ENCODE measurements around the gene BCAS3.
A peak's percentile ranks its signal among the peaks of the same experiment; 100 is the strongest.

BCAS3 gene

DNA sequence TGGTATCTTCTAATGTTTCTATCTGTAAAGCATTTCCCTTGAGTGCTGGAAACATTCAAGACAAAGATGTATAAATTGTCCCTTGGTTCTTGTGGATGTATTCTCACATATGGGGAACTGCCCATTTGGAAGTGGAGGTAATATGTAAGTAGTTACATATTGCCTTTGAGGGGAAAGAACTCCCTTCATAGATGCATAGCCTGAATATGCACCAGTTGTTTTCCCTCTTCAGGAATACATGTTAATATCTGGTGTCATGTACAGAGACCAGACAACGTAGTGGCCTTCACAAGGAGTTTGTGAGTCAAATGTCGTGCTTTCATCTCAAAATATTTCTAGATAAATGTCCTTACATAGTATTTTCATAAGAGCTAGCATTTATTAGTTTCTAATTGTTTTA, 213.5 kb downstream of the BCAS3 start:
- Histone ChIP-seq H3K27ac (no peak overlapping the region), H3K4me3 (no peak overlapping the region)
- no peak for DNase-seq (ENCODE audit: low spot score)
- TF ChIP-seq, protein P1, sequence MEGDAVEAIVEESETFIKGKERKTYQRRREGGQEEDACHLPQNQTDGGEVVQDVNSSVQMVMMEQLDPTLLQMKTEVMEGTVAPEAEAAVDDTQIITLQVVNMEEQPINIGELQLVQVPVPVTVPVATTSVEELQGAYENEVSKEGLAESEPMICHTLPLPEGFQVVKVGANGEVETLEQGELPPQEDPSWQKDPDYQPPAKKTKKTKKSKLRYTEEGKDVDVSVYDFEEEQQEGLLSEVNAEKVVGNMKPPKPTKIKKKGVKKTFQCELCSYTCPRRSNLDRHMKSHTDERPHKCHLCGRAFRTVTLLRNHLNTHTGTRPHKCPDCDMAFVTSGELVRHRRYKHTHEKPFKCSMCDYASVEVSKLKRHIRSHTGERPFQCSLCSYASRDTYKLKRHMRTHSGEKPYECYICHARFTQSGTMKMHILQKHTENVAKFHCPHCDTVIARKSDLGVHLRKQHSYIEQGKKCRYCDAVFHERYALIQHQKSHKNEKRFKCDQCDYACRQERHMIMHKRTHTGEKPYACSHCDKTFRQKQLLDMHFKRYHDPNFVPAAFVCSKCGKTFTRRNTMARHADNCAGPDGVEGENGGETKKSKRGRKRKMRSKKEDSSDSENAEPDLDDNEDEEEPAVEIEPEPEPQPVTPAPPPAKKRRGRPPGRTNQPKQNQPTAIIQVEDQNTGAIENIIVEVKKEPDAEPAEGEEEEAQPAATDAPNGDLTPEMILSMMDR (IDR thresholded peaks at IDR 0.05): no peak

DNA sequence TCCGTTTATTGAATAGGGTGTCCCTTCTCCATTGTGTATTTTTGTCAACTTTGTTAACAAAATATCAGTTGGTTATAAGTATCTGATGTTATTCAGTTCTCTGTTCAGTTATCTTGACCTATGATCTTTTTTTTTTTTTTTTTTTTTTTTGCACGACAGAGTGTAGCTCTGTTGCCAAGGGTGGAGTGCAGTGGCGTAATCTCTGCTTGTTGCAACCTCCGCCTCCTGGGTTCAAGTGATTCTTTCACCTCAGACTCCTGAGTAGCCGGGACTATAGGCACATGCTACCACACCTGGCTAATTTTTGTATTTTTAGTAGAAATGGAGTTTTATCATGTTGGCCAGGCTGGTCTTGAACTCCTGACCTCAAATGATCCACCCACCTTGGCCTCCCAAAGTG, 215.8 kb downstream of the BCAS3 start:
- TF ChIP-seq, protein P1 (IDR thresholded peaks at IDR 0.05): no peak
- no peak overlapping the region for H3K27ac ChIP-seq
- DNase-seq (ENCODE audit: low spot score): no peak
- H3K4me3 ChIP-seq: no peak overlapping the region

DNA sequence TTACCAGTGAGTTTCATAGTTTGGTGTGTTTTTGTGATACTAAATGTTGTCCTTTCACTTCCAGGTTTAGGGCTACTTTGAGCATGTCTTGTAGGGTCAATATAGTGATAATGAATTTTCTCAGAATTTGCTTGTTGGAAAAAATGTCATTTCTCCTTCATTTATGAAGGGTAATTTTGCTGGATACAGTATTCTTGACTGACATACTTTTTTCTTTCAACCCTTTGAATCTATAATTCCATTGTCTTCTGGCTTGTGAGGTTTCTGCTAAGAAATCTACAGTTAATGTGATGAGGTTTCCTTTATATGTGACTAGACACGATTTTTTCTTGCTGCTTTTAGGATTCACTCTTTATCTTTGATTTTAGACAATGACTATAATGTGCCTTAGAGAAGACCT, 219.3 kb downstream of the BCAS3 start:
- TF ChIP-seq, protein P1 (IDR thresholded peaks at IDR 0.05): no peak
- no peak for DNase-seq (ENCODE audit: low spot score)
- H3K27ac ChIP-seq: no peak overlapping the region
- no peak overlapping the region for H3K4me3 ChIP-seq

DNA sequence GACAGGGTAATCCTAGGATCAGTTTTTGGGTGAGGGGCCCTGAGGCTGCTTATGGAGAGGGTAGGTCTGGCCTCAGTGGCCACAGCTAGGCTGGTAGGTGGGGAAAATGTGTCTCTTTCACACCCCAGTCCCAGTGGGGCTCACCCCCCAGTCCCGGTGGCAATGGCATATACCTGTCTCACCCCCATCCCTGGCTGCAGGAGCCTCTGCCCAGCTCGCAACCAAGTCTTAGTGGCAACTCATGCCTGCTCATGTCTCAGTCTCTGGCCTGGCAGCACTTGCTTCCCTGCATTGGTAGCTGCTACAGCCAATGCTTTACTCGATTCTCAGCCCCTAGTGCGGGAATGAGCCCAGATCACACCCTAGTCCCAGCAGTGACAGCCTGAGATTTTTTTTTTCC, 221.5 kb downstream of the BCAS3 start:
- Histone ChIP-seq H3K4me3 (no peak overlapping the region), H3K27ac (no peak overlapping the region)
- DNase-seq (ENCODE audit: low spot score): no peak
- TF ChIP-seq, protein P1 (IDR thresholded peaks at IDR 0.05): no peak

DNA sequence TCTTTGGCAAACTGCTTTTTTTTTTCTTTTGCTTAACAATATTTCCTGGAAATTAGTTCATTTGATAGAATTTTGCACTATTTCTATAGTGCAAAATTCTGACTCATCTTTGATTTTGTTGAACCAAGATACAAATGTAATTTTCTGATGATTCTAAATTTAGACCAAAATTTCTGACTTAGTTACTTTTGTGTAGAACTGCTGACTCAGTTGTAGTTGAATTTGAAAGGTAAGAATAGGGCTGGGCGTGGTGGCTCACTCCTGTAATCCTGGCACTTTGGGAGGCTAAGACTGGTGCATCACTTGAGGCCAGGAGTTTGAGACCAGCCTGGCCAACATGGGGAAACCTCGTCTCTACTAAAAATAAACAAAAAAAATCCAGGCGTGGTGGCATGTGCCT, 223.0 kb downstream of the BCAS3 start:
- TF ChIP-seq, protein P1 (IDR thresholded peaks at IDR 0.05): no peak
- Histone ChIP-seq H3K27ac (no peak overlapping the region), H3K4me3 (no peak overlapping the region)
- DNase-seq (ENCODE audit: low spot score): no peak

DNA sequence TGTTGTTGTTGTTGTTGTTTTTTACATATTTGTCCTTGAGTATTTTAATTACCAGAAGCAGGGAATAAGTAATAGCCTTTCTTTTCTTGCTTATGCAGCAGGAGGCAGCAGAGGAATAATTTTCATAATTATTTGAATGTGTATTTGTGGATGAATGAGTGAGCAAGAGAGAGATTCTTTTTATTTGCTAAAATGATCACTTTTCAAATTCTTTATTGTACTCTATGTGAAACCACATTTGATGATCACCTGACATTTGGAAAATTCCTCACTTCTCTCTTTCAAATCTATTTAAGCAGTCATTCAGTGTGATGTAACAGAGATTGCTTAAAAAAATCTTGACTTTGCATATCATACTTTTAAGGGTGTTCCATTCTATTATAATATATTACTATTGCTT, 223.6 kb downstream of the BCAS3 start:
- DNase-seq (ENCODE audit: low spot score): no peak
- H3K4me3 ChIP-seq: no peak overlapping the region
- peak overlapping the region; percentile 83 to 87 for H3K27ac ChIP-seq
- TF ChIP-seq, protein P1 (IDR thresholded peaks at IDR 0.05): no peak

DNA sequence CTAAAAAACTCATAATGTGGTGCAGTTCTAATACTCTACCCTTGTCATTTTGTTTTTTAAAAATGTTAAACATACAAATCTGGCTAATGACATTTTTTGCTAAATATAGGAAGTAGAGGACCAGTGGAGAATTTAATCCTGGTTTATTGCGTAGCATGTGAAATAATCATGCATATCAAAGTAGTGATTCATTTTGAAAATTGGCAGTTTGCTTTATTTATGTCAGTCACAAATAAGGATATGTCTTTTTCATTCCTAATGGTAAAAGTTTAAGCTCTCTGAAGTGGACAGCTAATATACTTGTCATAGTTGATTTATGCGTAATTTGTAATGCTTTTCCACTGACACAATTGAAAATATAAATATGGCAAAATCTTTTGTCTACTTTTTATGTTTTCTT, 224.2 kb downstream of the BCAS3 start:
- TF ChIP-seq, protein P1 (IDR thresholded peaks at IDR 0.05): no peak
- Histone ChIP-seq H3K4me3 (peak overlapping the region; percentile 53), H3K27ac (peak overlapping the region; percentile 83 to 87)
- DNase-seq (ENCODE audit: low spot score): no peak
